Inflammatory macrophage treated with lipopolysaccharide for 4 hours (primary cell): ENCODE measurements around the gene EIPR1.
A peak's percentile ranks its signal among the peaks of the same experiment; 100 is the strongest.

Experiments used
- DNase-seq: peaks from one replicate; pipeline ENCODE4 v3.0.0-alpha.2; 2020

EIPR1 gene

DNA sequence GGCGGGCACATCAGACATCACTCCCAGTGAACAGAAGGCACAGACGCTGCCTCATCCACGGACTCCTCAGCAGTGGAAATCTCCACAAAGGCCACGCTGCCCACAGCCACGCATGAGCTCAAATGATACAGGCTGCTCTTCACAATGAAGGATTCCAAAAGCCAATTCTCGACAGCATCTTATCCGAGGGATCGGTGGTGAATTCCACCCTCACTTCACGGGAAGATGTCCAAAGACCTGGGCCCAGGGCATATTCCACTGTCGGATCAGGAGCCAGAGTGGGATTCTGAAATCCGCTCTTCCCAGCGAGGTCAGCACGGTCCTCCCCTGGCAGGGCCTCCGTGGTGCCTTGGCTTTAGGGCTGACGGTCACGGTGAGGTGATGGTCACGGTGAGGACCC lies 55.8 kb downstream of the EIPR1 start:
- DNase-seq: no peak

DNA sequence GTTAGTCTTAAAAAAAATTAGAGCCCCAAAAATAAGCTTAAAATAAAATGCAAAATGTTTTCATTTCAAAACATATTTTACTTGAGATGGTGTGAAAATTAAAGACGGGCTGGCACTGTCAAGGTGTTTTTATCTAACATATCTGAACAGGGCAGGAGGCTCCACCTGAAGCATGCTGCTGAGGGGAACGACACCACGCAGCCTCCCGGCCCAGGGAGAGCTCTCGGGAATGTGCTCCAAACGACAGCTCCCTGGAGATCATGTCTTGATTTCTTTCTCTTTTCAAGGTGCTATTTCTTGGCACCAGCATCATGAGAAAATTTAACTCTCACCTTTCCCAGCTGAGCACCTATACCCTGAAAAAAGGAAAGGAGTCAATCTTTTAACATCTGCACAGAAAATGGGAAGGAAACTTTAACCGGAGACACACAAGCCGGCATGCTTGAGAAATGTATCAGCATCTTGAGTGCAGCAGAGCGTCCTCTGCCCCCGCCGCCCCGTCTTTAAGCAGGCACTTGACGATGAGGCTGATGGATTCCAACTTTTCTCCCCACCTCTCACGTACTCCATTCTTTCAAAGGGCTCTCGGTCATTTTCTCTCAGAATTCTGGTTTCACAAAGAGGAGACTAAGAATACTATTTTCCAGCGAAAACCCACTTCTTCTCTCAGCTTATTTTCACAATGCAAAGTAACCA lies 56.6 kb downstream of the EIPR1 start:
- no peak for DNase-seq

DNA sequence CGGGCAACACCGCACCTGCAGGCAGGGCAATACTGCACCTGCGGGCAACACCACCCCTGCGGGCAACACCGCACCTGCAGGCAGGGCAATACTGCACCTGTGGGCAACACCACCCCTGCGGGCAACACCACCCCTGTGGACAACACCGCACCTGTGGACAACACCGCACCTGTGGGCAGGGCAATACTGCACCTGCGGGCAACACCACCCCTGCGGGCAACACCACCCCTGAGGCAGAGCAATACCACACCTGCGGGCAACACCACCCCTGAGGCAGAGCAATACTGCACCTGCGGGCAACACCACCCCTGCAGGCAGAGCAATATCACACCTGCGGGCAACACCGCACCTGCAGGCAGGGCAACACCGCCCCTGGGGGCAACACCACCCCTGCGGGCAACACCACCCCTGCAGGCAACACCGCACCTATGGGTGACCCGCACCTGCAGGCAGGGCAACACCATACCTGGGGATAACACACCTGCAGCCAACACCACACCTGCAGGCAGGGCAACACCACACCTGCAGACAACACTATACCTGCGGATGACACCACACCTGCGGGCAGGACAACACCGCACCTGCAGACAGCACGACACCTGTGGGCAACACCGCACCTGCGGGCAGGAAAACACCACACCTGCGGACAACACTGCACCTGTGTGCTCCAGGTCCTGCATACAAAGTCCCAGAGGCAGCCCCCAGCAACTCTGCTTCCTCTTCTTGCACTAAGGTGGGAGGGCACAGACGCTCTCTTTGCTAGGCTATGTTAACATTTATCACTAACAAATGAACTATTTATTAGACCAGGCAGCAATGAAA lies 57.7 kb downstream of the EIPR1 start:
- no peak for DNase-seq

DNA sequence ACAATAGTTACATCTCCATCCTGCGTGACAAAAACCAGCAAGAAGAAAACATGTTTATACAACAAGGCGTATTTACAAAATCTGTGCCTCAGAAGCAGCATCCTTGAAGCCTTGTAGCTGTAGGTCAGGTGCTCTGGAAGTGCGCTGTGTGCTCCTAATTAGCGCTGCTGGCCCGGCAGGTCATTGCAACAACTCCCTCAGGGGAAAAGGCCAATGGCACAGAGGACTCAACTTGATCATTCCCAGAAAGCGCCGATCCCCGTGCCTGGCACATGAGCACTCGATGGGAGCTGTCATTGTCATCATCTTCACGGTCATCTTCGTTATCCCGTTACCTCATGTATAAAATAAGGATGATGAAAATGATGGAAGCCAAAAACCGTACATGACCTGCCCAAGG lies 58.5 kb downstream of the EIPR1 start:
- no peak for DNase-seq

DNA sequence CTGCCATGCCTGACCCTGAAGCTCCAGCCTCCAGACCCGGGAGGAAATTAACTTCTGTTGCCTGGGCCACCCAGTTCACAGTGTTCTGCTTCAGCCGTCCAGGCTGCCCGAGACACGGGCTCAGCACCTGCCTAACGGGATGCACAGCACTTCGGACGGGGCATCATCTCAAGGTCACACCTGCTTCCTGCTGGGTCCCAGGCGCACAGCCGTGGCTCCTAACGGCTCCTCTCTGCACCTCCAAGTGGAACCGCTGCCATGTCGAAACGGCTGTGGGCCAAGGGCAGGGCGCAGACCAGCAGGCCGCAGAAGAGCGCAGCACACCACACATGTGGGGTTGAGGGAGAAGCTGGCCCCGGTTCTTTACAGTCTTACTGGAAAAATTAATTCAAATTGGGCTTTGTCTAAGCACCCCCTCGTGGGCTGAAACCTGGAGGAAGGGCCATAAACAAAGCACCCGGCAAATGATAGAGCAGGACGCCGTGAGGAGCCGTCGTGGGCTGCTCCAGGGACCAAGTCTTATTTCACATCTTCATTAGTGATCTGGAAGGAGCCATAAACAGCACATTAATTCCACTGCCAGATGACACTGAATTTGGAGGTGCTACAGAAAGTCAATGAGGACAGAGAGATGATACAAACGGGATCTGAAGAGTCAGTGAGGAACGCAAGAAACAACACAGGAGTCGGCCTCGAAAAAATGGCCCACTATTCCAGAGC lies 59.6 kb downstream of the EIPR1 start:
- no peak for DNase-seq

DNA sequence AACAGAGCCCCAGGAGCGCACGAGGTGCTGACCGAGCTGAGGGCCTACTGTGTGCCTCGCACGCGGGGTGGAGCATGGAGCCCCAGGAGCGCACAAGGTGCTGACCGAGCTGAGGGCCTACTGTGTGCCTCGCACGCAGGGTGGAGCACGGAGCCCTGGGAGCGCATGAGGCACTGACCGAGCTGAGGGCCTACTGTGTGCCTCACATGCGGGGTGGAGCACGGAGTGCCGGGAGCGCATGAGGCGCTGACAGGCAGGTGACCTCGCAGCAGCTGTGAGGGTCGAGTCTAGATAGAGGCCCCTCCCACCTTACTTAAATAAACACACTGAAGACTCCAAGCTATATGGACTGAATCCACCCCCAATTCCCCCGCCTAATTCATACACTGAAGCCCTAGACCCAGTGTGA lies 60.3 kb downstream of the EIPR1 start:
- DNase-seq: no peak

DNA sequence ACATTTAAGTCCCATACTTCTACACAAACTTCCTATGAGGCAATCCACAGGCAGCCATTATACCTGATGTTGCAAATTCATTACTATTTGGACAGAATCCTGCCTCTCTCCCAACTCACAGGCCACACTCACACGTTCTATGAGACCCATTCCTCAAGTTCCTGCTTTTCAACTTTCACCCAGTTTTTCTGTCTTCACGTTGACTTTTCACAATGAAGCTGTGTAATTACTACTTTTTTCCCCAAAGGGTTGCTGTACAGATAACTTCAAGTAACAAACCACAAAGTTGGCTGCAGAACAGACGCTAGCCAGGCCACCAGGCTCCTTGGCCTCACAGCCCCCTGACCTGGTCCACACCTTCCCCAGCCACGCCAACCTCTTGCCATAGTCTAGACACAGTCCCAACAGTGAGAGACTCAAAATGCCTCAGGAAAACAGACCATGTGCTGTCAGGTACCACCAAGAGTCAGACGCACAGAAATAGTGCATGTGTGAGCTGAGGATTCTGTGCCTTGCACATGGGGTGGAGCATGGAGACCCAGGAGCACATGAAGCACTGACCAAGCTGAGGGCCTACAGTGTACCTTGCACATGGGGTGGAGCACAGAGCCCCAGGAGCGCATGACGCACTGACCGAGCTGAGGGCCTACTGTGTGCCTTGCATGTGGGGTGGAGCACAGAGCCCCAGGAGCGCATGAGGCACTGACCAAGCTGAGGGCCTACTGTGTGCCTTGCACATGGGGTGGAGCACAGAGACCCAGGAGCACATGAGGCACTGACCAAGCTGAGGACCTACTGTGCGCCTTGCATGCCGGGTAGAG lies 61.0 kb downstream of the EIPR1 start:
- no peak for DNase-seq

DNA sequence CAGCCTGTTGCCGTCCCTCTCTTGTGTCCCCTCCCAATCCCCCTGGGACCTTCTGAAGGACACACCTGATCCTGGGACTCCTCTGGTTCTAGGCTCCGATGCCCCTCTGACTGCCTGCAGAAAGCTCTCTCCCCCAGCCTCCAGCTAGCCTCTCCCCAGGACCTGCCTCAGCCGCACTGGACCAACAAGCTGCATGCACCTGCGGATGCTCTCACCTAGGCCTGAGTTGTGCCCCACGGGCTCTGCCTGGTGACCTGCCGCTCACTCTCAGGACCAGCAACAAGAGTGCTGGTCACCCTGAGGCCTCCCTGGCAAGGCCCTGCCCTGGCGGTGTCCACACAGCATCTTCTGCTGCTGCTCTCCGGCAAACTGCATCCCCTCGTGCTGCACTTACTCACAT lies 63.0 kb downstream of the EIPR1 start:
- no peak for DNase-seq

DNA sequence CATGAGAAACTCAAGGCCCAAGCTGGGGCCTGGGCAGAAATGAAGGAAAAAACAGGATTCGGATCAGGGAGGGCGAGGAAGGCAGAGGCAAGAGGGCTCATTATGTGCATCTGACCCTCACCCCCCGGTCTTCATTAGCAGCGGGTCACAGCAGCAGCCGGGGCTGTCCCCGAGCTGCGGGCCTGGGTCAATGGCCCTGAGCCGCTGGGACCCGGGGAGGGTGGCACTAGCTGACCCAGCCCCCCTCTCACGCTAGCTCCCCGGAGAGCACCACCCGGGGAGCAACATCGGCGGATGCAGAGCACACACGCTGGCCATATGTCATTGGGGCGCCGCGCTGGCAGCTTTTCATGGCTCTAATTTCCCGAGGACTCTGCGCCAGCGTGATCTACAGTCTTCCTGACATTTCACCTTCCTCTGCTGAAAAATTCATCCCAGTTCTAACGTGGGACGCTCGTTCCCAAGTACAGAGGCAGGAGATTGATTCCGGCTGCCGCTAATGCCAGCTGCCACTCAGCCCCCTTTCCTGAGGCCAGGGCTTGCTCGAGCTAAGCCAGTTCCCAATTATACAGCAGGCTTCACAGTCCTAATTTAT lies 63.7 kb downstream of the EIPR1 start:
- no peak for DNase-seq

DNA sequence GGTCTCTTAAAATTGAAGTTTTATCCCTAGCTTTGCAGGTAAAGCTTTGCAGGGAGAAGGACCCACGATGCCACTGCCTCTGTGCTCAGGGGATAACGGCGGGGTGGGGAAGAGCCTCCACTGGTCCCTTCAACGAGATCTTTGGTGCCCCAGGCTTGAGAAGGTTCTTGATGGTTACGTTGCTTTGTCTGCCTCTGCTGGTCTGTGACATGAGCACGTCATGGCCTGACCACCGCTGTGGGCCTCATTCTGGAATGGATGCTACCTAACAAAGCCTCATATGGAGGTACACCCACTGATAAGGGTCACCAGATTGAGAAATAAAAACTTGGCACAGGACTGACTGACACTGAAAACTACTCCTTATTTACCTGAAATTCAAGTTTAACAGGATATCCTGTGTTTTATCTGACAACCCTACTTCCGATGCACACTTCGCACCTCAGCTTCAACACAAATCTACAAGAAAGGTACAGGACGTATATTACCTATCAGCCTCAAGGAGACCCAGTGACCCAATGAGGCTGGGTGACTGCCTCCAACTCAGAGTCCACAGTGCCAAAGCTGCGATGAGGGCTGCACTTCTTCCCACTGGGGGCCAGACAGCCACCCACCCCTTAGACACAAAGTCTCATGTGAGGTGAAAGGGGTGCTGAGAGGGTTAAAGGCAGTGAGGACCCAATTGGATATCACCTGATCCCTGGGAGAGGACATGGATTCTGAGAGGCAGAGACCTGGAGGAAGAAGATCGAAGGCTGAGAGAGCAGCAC lies 64.9 kb downstream of the EIPR1 start:
- DNase-seq: no peak

DNA sequence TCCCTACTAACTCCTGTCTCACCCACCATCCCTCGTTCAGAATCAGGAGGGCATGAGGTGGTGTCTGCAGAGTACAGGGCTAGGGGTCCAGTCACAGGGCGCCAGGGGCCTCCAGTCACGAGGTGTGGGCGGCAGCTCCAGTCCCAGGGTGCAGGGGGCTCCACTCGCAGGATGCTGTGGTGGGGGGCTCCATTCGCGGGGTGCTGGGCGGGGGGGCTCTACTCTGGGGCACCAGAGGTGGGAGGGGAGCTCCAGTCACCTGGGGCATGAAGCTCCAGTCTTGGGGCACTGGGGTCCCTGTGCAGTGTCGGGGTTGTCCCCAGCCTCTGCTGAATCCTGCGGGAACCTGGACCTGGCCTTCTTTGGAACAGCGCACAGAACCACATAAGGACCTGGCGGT lies 66.0 kb downstream of the EIPR1 start:
- DNase-seq: no peak

DNA sequence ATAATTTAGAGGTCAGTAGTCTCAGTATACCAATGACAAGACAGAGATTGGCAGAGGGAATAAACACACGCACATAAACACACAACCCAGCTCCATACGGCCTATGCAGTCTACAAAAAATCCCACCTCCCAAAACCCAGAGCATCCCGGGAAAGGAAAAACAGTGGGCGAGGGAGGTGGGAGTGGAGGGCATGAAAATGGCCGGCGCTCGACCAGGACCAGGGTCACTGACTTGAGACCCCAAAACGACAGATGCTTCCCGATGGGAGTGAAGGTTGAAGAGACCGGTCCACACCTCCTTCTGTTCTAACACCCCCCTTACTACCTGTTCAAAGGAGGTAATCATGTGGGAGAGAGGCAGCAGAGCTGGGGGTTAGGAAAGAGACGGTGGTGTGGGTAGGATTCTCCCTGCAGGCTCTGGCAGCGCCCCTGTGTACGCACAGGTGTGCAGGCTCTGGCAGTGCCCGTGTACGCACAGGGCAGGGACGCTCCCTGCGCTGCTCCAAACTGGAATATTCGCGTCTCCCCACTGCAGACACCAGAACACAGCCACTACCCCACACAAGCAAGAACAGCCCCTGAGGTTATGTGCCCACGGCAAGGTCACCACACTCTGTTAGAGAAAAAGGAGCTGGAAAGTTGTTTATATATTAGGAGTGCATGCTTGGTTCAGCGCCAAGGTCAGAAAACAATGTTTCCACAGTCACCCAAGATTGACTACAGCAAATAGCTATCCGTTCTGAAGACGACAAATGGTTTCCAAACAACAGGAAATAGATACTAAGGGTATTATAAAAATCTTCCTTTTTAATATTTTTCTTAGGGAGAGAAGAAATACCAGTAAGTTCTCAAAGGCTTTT lies 67.9 kb downstream of the EIPR1 start:
- DNase-seq: no peak

DNA sequence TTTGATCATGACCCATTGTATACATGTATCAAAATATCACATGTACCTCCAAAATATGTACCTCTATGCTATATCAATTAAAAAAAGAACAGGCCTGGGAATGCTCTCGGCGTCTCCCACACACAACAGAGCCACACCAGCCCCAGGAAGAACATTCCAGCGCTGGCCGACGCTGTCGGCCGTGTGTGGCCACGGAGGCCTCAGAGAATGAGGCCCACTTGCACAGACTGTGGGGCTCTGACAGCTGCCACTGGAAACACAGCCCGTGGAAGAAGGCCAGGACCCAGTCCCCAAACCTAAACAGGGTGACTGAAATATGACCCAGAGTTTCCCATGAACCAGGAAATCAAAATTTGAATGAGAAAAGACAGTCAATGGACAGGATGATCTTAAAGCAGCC lies 69.7 kb downstream of the EIPR1 start:
- no peak for DNase-seq

DNA sequence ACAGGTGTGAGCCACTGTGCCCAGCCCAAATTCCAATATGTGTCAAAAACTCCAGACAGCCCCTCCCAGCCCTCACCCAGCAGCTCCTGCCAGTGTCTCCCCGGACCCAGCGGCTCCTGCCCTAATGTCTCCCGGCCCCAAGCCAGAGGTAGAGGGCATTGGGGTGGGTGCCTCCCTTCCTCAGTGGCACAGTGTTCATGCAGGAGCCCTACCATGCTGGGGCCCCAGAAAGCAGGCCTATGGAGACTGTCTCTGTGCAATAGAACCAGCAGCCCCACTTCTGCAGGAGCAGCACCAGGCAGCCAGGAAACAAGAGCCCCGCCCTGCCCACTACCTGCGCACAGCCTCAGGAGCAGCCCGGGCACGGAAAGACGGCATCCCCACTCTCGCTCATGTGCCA lies 70.4 kb downstream of the EIPR1 start:
- DNase-seq: no peak

DNA sequence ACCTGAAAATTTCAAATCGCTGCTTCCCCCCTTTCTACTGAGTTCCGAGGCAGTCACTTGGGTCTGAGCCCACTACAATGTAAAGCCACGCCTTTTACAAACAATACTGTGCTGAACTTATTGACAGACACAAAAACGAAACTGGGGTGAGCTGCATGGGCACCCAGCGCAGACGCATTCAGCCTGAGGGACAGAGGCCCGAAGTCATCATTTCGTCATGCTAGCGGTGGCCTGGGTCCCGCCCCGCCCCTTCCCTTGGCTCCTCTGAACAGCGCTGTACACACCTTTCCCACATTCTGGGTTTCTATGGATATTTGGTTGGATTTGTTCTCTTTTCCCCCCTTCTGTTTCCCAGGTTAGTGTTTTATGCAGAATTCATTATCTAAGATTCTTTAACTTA lies 71.7 kb downstream of the EIPR1 start:
- no peak for DNase-seq

DNA sequence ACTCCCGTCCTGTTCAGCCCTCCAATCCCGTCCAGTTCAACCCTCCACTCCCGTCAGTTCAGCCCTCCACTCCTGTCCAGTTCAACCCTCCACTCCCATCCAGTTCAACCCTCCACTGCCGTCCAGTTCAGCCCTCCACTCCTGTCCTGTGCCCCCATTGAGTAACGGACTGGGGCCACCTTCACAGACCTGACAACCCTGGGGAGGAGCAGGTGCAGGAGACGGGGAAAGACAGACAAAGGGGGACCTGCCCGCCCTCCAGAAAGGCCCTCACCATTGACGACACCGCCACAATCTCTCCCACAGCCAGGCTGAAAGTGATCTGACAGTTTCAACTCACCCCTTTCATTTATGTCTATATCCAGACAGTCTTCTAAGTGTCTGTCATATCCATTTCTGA lies 72.2 kb downstream of the EIPR1 start:
- no peak for DNase-seq

DNA sequence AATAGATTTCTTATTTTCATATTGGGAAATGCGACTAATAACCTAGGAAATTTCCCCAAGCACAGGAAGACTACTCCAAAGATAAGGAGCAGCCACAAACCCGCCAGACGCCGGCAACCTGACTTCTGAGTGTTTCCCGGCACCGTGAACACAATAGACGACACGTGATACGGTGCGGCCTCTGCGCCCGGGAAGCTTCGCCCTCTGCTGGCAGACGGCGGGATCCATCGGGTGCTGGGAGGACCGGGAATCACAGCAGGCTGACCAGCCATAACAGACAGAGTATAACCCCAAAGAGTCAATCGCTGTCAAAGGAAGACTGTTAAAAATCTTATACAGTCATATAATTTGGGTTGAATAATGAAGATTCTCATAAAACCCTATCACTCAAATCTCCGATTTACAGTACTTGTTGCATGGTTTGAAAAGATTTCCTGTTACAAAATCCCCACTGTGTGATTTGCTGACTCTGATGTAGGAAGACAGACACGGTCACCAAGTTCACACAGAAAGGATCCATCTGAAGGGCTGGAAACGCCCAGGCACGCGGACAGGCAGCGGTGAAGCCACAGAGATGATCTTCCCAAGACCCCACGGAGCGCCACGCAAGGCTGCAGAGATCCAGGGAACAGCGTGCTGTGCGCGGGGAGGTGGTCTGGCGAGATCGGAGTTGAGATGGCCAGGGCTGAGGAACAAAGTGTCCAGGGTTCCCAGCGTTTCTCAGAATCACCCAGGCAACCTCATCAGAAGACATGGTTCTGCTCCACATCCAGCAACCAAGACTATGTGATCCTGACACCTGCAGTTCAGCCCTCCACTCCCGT lies 73.8 kb downstream of the EIPR1 start:
- peak; percentile 61 for DNase-seq

DNA sequence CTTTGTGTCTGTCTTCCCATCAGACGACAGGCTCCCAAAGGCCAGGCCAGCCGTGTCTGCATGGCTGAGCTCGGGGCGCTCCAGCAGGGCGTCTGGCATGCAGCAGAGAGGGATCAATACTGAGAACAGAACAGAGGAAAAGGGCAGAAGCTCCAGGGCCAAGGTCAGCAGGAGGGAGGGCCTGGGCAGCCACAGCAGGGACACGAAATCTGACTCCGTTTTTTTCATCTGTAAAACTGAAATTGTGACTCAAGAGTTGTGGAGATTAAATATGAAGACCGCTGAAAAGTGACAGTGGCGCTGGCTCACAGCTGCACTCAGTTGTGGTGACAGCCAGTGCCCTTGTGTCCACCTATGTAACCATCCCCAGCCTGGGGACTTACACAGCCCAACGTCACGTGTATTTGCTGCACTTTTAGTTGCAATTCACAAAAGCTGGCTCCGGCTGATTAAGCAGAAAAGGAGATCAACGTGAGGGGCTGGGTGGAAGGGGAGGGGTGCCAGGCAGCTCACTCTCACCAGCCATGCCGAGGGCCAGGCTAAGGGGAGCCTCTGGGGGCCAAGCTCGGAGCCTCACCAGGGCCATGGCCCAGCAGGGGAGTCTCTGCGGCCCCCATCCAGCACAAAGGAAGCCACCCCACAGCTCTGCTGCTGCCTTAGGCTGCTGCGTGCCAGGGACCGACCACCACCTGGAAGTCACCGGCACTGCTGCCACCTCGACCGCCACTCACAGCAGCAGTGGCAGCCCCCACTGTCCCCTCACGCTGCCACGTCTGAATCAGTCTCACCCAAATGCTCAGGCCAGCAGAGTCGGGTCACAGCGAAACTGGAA lies 74.7 kb downstream of the EIPR1 start:
- DNase-seq: no peak

DNA sequence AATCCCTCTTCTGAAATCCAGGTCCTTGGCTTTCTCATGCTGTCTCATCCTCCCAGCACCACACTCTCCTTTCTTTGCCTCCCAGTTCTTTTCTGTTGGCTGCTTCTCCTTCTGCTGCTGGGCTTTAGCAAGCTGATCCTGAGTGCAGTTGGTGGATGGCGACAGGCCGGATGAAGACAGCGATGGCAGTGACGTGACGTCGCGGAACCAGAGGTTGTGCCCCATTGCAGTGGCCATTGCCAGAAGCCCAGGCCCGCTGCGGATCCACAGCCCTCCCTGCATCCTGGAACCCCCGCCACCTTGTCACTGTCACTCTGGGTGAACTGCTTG lies 75.2 kb downstream of the EIPR1 start:
- no peak for DNase-seq
